C4-2B (cell line): ENCODE measurements around the gene COL7A1.

Experiments
- ZFX ChIP-seq: fragments of 450-650 bp; IDR thresholded peaks from 2 replicates; pipeline ENCODE4 v1.6.1; 2017
- TF ChIP-seq, protein P1 (sequence below): fragments of 450-650 bp; conservative IDR thresholded peaks from 2 replicates; pipeline ENCODE4 v1.5.1; 2017; ENCODE audit warnings: mild to moderate bottlenecking

DNA sequence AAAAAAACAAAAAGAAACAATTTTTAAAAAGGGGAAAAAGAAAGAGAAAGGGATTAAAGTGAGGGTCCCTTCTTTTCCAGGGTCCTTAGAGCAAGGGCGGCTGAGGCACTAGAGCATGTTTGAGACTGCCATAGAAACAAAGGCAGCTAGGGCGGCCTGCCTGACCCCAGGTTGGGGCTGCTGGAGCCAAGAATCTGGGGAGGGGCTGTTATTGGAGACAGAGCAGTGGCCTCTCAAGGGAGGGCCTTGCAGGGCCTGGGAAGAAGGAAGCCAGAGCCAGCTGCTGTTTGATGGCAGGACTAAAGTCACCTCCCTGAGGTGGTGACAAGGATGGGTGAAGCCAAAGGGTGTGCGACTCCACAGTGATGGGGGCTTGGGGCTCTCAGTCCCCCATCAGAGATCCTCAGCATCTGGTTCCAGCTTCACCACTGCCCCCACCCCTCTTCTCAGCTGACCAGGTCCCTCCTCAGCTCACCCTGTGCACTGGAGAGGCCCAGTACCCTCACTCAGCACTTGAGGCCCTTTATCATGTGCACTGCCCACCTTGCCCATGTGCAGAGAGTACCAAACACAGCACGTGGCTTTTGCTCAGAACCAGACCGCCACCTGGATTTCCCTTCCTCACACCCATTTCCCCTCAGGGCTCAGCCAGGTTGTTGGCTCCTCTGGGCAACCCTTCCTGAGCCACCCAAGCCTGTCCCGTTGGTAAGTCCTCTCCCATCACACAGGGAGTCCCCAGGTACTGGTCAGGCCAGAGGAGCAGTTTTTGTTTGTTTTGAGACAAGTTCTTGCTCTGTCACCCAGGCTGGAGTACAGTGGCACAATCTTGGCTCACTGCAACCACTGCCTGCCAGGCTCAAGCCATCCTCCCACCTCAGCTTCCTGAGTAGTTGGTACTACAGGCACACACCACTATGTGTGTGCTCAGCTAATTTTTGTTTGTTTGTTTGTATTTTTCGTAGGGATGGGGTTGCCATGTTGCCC is 24.7 kb upstream of the COL7A1 start:
- TF ChIP-seq, protein P1, sequence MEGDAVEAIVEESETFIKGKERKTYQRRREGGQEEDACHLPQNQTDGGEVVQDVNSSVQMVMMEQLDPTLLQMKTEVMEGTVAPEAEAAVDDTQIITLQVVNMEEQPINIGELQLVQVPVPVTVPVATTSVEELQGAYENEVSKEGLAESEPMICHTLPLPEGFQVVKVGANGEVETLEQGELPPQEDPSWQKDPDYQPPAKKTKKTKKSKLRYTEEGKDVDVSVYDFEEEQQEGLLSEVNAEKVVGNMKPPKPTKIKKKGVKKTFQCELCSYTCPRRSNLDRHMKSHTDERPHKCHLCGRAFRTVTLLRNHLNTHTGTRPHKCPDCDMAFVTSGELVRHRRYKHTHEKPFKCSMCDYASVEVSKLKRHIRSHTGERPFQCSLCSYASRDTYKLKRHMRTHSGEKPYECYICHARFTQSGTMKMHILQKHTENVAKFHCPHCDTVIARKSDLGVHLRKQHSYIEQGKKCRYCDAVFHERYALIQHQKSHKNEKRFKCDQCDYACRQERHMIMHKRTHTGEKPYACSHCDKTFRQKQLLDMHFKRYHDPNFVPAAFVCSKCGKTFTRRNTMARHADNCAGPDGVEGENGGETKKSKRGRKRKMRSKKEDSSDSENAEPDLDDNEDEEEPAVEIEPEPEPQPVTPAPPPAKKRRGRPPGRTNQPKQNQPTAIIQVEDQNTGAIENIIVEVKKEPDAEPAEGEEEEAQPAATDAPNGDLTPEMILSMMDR: no peak
- no peak for TF ChIP-seq ZFX
